ENCODE measurements around the gene BBLN.

BBLN gene

DNA sequence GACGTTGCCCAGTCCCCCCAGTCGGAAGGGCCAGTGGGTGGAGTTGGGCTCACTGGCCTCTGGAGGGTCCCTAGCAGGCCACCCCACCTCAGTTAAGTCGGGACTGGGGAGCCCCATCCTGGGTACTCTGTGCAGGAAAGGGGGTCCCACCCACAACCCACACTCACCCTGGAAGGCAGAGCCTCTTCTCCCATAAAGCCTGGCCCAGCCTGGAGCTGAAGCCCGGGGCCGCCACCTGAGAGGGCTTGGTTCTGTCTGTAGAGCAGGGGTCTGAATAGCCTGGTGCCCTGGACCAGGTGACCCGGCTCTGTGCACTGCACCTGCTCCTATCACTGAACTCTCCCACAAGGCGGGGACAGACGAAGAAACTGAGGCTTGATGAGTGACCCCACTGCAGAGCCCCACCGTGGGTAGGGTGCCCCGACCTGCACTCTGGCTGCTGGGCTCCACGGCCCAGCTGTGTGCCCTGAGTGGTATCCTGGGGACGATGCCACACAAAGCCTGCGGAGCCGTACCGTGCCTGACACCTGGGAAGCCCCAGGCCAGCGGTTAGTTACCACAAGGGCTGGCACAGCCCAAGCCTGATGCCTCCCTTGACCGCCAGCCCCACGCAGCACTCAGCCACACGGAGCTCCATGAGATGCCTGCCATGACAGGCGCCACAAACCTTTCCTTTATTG lies 39.9 kb upstream of the BBLN start:
- Histone ChIP-seq H3K4me1 (ENCODE audit: low read length) (no peaks in the 10 kb centered on the region), H3K9ac (ENCODE audit: low read length) (no peak overlapping the region), H3K27ac (ENCODE audit: low read length) (no peak overlapping the region), H3F3A (ENCODE audit: insufficient read depth, low read length) (no peaks in the 10 kb centered on the region), H3K9me3 (replicated peaks; ENCODE audit: insufficient read depth, low read length) (no peaks in the 10 kb centered on the region), H3K9me2 (replicated peaks; ENCODE audit: insufficient read depth, low read length) (no peaks in the 10 kb centered on the region), H3K4me2 (ENCODE audit: low read depth, low read length) (no peak overlapping the region), H4K20me1 (ENCODE audit: insufficient read depth, low read length) (no peaks in the 10 kb centered on the region), H2AFZ (ENCODE audit: low read length) (no peak overlapping the region), H3K4me3 (ENCODE audit: low read length) (no peak overlapping the region), H3K79me2 (ENCODE audit: low read length) (peaks cover 10% of the 10 kb centered on the region), H3K36me3 (replicated peaks; ENCODE audit: insufficient read depth, low read length) (no peaks in the 10 kb centered on the region), H3K27me3 (replicated peaks; ENCODE audit: insufficient read depth, low read length) (no peaks in the 10 kb centered on the region)
- no peak for DNase-seq
- TF ChIP-seq EZH2 (optimal IDR thresholded peaks at IDR 0.05; ENCODE audit: low read depth, low read length) (no peak), EZH2phosphoT487 (IDR thresholded peaks at IDR 0.05; ENCODE audit: low read length) (no peak), CTCF (IDR thresholded peaks at IDR 0.05; ENCODE audit: low read length) (no peak)

DNA sequence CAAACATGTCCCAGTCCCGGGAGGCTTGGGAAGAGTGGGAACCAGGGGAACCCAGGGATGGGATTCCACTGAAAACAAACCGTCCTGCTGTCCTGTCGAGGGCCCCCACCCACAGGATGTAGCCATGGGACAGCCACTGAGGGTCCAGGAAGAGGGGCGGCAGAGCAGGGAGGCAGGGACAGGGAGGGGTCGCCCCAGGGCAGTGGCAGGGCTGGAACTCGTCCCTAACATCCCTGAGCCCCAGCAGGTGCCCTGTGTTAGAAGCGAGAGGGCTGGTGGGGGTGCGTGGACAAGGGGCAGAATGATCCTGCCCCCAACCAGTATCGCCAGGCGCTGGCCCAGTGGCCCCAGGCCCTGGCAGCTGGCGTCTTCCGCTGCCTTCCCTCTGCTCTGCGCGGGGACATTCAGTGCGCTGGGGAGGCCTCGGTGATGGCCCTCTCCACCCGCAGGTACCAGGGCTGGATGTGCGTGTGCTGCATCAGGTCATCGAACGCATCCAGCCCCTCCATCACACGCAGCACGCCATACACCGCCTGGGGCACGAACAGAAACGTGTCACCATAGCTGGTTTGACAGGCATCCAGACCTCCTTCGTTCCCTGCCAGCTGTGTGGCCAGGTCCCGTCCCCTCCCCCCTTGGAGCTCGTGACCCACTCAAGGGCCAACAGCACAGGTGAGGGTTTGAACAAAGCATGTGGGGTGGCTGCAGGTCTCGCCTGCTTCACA lies 39.2 kb upstream of the BBLN start:
- Histone ChIP-seq H3K4me1 (ENCODE audit: low read length) (no peaks in the 10 kb centered on the region), H3K9me2 (replicated peaks; ENCODE audit: insufficient read depth, low read length) (no peaks in the 10 kb centered on the region), H4K20me1 (ENCODE audit: insufficient read depth, low read length) (no peaks in the 10 kb centered on the region), H3K4me3 (ENCODE audit: low read length) (no peak overlapping the region), H3K27me3 (replicated peaks; ENCODE audit: insufficient read depth, low read length) (no peaks in the 10 kb centered on the region), H3K9ac (ENCODE audit: low read length) (no peak overlapping the region), H3K9me3 (replicated peaks; ENCODE audit: insufficient read depth, low read length) (no peaks in the 10 kb centered on the region), H3K27ac (ENCODE audit: low read length) (no peak overlapping the region), H3K36me3 (replicated peaks; ENCODE audit: insufficient read depth, low read length) (no peaks in the 10 kb centered on the region), H3F3A (ENCODE audit: insufficient read depth, low read length) (no peaks in the 10 kb centered on the region), H3K4me2 (ENCODE audit: low read depth, low read length) (no peak overlapping the region), H2AFZ (ENCODE audit: low read length) (no peak overlapping the region), H3K79me2 (ENCODE audit: low read length) (peaks cover 17% of the 10 kb centered on the region)
- TF ChIP-seq EZH2phosphoT487 (IDR thresholded peaks at IDR 0.05; ENCODE audit: low read length) (no peak), CTCF (IDR thresholded peaks at IDR 0.05; ENCODE audit: low read length) (no peak), EZH2 (optimal IDR thresholded peaks at IDR 0.05; ENCODE audit: low read depth, low read length) (no peak)
- no peak for DNase-seq

- 0 out of 2 replicates have a peak, but pooled peaks cover 3% of the 10 kb centered on the region for H3F3A ChIP-seq (ENCODE audit: insufficient read depth, low read length)
- H3K9me2 ChIP-seq (replicated peaks; ENCODE audit: insufficient read depth, low read length), result no peaks in the 10 kb centered on the region
- no peak overlapping the region for H3K4me2 ChIP-seq (ENCODE audit: low read depth, low read length)
- no peaks in the 10 kb centered on the region for H4K20me1 ChIP-seq (ENCODE audit: insufficient read depth, low read length)
- no peaks in the 10 kb centered on the region for H3K9me3 ChIP-seq (replicated peaks; ENCODE audit: insufficient read depth, low read length)
- no peak for DNase-seq
- no peaks in the 10 kb centered on the region for H3K36me3 ChIP-seq (replicated peaks; ENCODE audit: insufficient read depth, low read length)
- no peaks in the 10 kb centered on the region for H3K27me3 ChIP-seq (replicated peaks; ENCODE audit: insufficient read depth, low read length)
- no peak overlapping the region for H2AFZ ChIP-seq (ENCODE audit: low read length)
- TF ChIP-seq EZH2phosphoT487 (IDR thresholded peaks at IDR 0.05; ENCODE audit: low read length) (no peak), CTCF (IDR thresholded peaks at IDR 0.05; ENCODE audit: low read length) (no peak), EZH2 (optimal IDR thresholded peaks at IDR 0.05; ENCODE audit: low read depth, low read length) (no peak)
- no peak overlapping the region for H3K9ac ChIP-seq (ENCODE audit: low read length)
- H3K4me3 ChIP-seq (ENCODE audit: low read length), result no peak overlapping the region
- no peak overlapping the region for H3K27ac ChIP-seq (ENCODE audit: low read length)
- no peaks in the 10 kb centered on the region for H3K4me1 ChIP-seq (ENCODE audit: low read length)
- H3K79me2 ChIP-seq (ENCODE audit: low read length), result peaks cover 22% of the 10 kb centered on the region
Measured at GRCh38 chr9:128121466-128121810, 38.6 kb upstream of the BBLN start.

Data from MM.1S (cell line).